WTC11 (cell line): ENCODE data around the gene GLT8D2. TPM values are rescaled to one million over a fixed set of nuclear protein-coding genes. Genes with fewer than 3 reads are reported as not detected.
A peak's percentile ranks its signal among the peaks of the same experiment; 100 is the strongest.

ENCODE experiments used
- ATAC-seq: fragments of 200-7000 bp; cut with Tn5 transposase; 2 replicates; pipeline ENCODE4 v1.10.0; 2021; ENCODE audit warnings: mild to moderate bottlenecking, moderate library complexity
- CTCF ChIA-PET: fragments of 300-600 bp; sonication (Branson Sonifier 250); formaldehyde crosslinking; loops from one replicate; lab custom pipeline; 2021; ENCODE audit warnings: antibody characterized with exemption; lab: Charles Lee
- POLR2A ChIA-PET: fragments of 350-600 bp; sonication (Branson Sonifier 250); formaldehyde crosslinking; loops from one replicate; lab custom pipeline; 2021; ENCODE audit warnings: antibody characterized with exemption; lab: Charles Lee
- DNase-seq: peaks from one replicate; pipeline ENCODE4 v3.0.0; 2021; ENCODE audit warnings: low spot score
- H3K27ac Mint-ChIP-seq: 2 replicates; pipeline ENCODE4 v1.8.0; 2021; ENCODE audit warnings: mixed read lengths
- H3K27me3 Mint-ChIP-seq: 2 replicates; pipeline ENCODE4 v1.8.0; 2021; ENCODE audit warnings: low read depth, mild to moderate bottlenecking, moderate library complexity, mixed read lengths
- H3K36me3 Mint-ChIP-seq: 2 replicates; pipeline ENCODE4 v1.8.0; 2021; ENCODE audit warnings: mixed read lengths
- H3K4me1 Mint-ChIP-seq: 2 replicates; pipeline ENCODE4 v1.8.0; 2022; ENCODE audit warnings: mixed read lengths
- H3K4me3 Mint-ChIP-seq: 2 replicates; pipeline ENCODE4 v1.8.0; 2021; ENCODE audit warnings: mild to moderate bottlenecking, moderate library complexity, mixed read lengths
- H3K9me3 Mint-ChIP-seq: 2 replicates; pipeline ENCODE4 v1.8.0; 2021; ENCODE audit warnings: mixed read lengths
- CBFB ChIP-seq: sonication (generic); formaldehyde crosslinking; IDR thresholded peaks from 2 replicates; pipeline ENCODE4 v1.8.1; 2022; ENCODE audit warnings: mild to moderate bottlenecking, low read depth, missing genetic modification reagents
- CREM ChIP-seq: sonication (generic); formaldehyde crosslinking; IDR thresholded peaks from 2 replicates; pipeline ENCODE4 v1.8.1; 2022; ENCODE audit warnings: mild to moderate bottlenecking, missing genetic modification reagents, moderate library complexity
- ELF4 ChIP-seq: sonication (generic); formaldehyde crosslinking; IDR thresholded peaks from 2 replicates; pipeline ENCODE4 v1.8.1; 2022; ENCODE audit warnings: low read depth, mild to moderate bottlenecking, moderate library complexity, missing genetic modification reagents
- ESRRA ChIP-seq: sonication (generic); formaldehyde crosslinking; IDR thresholded peaks from 2 replicates; pipeline ENCODE4 v1.8.1; 2022; ENCODE audit warnings: mild to moderate bottlenecking, missing genetic modification reagents, borderline replicate concordance
- GRHL2 ChIP-seq: fragments of 250-450 bp; sonication (Bioruptor Pico); IDR thresholded peaks from 2 replicates; pipeline ENCODE4 v1.8.0; 2022; ENCODE audit warnings: mild to moderate bottlenecking, moderate library complexity; ENCODE audit not compliant: insufficient replicate concordance, severe bottlenecking
- SMAD3 ChIP-seq: sonication (generic); formaldehyde crosslinking; IDR thresholded peaks from 2 replicates; pipeline ENCODE4 v1.8.0; 2022; ENCODE audit warnings: missing genetic modification reagents, mild to moderate bottlenecking, borderline replicate concordance
- SMAD4 ChIP-seq: sonication (generic); formaldehyde crosslinking; IDR thresholded peaks from 2 replicates; pipeline ENCODE4 v1.8.0; 2022; ENCODE audit warnings: mild to moderate bottlenecking, missing genetic modification reagents
- TCF7 ChIP-seq: sonication (generic); formaldehyde crosslinking; IDR thresholded peaks from 2 replicates; pipeline ENCODE4 v1.8.0; 2022; ENCODE audit warnings: mild to moderate bottlenecking, low read depth, missing genetic modification reagents, moderate library complexity
- ZNF219 ChIP-seq: sonication (generic); formaldehyde crosslinking; IDR thresholded peaks from 2 replicates; pipeline ENCODE4 v1.8.0; 2023; ENCODE audit warnings: missing genetic modification reagents, mild to moderate bottlenecking, borderline replicate concordance
- ZNF317 ChIP-seq: sonication (generic); formaldehyde crosslinking; IDR thresholded peaks from 2 replicates; pipeline ENCODE4 v1.8.1; 2023; ENCODE audit warnings: low read depth, mild to moderate bottlenecking, moderate library complexity, missing genetic modification reagents, borderline replicate concordance
- total RNA-seq: library from RNA; stranded (reverse); gene quantifications from 3 replicates; pipeline ENCODE4 v1.2.3, GENCODE V29; 2021
- TF ChIP-seq, protein P1 (sequence below): sonication (generic); formaldehyde crosslinking; IDR thresholded peaks from 2 replicates; pipeline ENCODE4 v1.8.1; 2023; ENCODE audit warnings: mild to moderate bottlenecking, missing genetic modification reagents
- TF ChIP-seq, protein P2 (sequence below): sonication (generic); formaldehyde crosslinking; IDR thresholded peaks from 2 replicates; pipeline ENCODE4 v1.8.0; 2023; ENCODE audit warnings: missing genetic modification reagents, mild to moderate bottlenecking, borderline replicate concordance
- TF ChIP-seq, protein P3 (sequence below): fragments of 250-450 bp; sonication (Bioruptor Pico); IDR thresholded peaks from 2 replicates; pipeline ENCODE4 v2.1.2; 2022; ENCODE audit warnings: mild to moderate bottlenecking, moderate library complexity

Gene GLT8D2
- total RNA-seq, 1 experiment from 2014 or later, result 4.5 TPM

DNA sequence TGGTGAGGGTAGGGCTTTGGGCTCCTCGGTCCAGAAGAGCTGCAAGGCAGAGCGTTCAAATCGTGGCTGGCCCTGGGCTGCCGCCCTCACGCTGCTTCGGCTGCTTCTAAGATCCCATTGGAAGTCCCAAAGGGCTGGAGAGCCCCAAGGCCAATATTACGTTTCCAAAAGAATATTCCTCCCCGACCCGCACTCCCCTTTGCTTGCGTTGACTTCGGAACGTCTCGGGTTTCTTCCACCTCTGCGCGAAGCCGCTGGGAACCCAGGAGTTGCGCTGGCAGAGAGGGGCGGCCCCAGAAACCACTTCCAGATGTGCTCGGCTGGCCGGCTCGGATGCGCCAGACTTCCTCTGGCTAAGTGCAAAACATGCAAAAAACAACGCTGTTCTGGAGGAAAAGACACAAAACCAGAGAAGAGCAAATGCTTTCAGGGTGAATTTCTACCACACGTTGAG lies at the start of gene GLT8D2 (continued):
- TF ChIP-seq, protein P1, sequence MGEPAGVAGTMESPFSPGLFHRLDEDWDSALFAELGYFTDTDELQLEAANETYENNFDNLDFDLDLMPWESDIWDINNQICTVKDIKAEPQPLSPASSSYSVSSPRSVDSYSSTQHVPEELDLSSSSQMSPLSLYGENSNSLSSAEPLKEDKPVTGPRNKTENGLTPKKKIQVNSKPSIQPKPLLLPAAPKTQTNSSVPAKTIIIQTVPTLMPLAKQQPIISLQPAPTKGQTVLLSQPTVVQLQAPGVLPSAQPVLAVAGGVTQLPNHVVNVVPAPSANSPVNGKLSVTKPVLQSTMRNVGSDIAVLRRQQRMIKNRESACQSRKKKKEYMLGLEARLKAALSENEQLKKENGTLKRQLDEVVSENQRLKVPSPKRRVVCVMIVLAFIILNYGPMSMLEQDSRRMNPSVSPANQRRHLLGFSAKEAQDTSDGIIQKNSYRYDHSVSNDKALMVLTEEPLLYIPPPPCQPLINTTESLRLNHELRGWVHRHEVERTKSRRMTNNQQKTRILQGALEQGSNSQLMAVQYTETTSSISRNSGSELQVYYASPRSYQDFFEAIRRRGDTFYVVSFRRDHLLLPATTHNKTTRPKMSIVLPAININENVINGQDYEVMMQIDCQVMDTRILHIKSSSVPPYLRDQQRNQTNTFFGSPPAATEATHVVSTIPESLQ (CRISPR knock-in tag), result no peak
- TF ChIP-seq SMAD3 (CRISPR knock-in tag) (no peak), CREM (CRISPR knock-in tag) (no peak), ESRRA (no peak), TCF7 (no peak), ELF4 (CRISPR knock-in tag) (no peak)
- TF ChIP-seq, protein P2, sequence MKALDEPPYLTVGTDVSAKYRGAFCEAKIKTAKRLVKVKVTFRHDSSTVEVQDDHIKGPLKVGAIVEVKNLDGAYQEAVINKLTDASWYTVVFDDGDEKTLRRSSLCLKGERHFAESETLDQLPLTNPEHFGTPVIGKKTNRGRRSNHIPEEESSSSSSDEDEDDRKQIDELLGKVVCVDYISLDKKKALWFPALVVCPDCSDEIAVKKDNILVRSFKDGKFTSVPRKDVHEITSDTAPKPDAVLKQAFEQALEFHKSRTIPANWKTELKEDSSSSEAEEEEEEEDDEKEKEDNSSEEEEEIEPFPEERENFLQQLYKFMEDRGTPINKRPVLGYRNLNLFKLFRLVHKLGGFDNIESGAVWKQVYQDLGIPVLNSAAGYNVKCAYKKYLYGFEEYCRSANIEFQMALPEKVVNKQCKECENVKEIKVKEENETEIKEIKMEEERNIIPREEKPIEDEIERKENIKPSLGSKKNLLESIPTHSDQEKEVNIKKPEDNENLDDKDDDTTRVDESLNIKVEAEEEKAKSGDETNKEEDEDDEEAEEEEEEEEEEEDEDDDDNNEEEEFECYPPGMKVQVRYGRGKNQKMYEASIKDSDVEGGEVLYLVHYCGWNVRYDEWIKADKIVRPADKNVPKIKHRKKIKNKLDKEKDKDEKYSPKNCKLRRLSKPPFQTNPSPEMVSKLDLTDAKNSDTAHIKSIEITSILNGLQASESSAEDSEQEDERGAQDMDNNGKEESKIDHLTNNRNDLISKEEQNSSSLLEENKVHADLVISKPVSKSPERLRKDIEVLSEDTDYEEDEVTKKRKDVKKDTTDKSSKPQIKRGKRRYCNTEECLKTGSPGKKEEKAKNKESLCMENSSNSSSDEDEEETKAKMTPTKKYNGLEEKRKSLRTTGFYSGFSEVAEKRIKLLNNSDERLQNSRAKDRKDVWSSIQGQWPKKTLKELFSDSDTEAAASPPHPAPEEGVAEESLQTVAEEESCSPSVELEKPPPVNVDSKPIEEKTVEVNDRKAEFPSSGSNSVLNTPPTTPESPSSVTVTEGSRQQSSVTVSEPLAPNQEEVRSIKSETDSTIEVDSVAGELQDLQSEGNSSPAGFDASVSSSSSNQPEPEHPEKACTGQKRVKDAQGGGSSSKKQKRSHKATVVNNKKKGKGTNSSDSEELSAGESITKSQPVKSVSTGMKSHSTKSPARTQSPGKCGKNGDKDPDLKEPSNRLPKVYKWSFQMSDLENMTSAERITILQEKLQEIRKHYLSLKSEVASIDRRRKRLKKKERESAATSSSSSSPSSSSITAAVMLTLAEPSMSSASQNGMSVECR, result 0 out of 2 replicates have a peak, but pooled peaks have one; percentile 43

DNA sequence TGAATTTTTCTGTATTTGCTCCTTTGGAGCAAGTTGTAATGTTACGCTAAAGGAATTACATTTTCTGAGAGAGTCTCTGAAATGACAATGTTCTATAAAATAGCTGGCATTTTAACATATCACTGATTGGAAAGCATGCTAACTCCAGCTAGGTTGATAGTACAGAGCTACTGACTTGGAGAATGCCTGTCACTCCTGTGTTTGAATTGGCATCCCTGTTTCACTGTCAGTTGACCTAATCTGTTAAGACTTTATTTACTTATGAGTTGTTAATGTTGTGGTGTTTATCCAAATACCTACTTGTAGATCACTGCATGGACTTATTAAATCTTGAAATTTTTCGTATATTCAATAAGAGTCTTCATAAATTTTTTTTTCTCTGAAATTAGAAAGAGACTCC lies 48.0 kb upstream of the GLT8D2 start:
- POLR2A ChIA-PET, result no interaction called here

DNA sequence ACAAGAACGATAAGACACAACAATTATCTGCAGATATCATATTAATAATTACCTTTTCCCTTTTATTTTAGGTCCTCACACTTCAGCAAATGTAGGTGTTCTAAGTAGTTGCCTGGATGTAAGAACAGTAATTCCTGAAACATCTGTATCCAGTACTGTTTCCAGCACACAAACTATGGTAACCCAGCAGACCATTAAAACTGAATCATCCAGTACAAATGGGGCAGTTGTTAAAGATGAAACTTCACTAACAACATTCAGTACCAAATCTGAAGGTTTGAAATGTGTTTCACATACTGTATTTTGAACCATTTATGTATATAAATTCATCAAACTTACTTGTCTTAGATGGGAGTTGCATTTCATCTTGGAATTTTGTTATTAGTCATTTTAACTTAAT lies 45.3 kb upstream of the GLT8D2 start:
- H3K27me3 Mint-ChIP-seq, result no peaks in the 10 kb centered on the region
- ChIA-PET CTCF (no interaction called here), POLR2A (no interaction called here)
- H3K27ac Mint-ChIP-seq, result no peak overlapping the region
- H3K4me3 Mint-ChIP-seq, result no peak overlapping the region
- peaks cover 7% of the 10 kb centered on the region for H3K36me3 Mint-ChIP-seq
- H3K9me3 Mint-ChIP-seq, result no peaks in the 10 kb centered on the region; the same call in 1 of the 2 replicates
- ATAC-seq (no peak), DNase-seq (no peak)
- H3K4me1 Mint-ChIP-seq, result peaks cover 10% of the 10 kb centered on the region
- TF ChIP-seq CBFB (CRISPR knock-in tag), result no peak

More for the DNA sequence above, 48.0 kb upstream of the GLT8D2 start:
- no peak for DNase-seq
- CTCF ChIA-PET, result interaction anchor here (4.0 kb wide), 1 partner anchor 11 kb away, joined by 17 read pairs; no protein-coding TSS in a partner anchor
- H3K9me3 Mint-ChIP-seq, result no peaks in the 10 kb centered on the region; the same call in 1 of the 2 replicates
- H3K27ac Mint-ChIP-seq, result no peak overlapping the region
- no peaks in the 10 kb centered on the region for H3K27me3 Mint-ChIP-seq
- TF ChIP-seq ZNF317 (CRISPR knock-in tag), result no peak
- no peaks in the 10 kb centered on the region for H3K4me1 Mint-ChIP-seq
- peaks cover 7% of the 10 kb centered on the region for H3K36me3 Mint-ChIP-seq
- H3K4me3 Mint-ChIP-seq, result no peak overlapping the region
- no peak for ATAC-seq

DNA sequence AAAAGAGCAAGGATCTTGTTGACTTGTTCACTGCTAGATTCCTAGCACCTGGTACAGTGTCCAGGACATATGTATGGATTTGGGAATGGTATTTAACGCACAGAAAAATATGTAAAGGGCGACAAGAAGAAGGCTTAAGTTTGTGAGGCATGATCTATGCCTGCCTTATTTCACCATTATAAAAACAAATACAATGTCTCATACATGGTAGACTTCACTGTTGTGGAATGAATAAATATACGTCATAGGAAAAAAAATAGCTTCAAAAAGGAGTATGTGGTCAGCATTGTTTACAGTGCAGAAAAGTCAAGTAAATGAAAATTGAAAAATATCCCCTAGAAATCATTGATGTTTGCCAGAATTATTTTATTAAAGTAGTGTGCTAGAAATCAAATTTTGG lies 44.3 kb upstream of the GLT8D2 start:
- Mint-ChIP-seq H3K4me3 (no peak overlapping the region), H3K27ac (no peak overlapping the region), H3K36me3 (peaks cover 7% of the 10 kb centered on the region), H3K4me1 (peaks cover 10% of the 10 kb centered on the region), H3K27me3 (no peaks in the 10 kb centered on the region), H3K9me3 (no peaks in the 10 kb centered on the region; the same call in 1 of the 2 replicates)
- CTCF ChIA-PET, result no interaction called here
- POLR2A ChIA-PET, result no interaction called here
- ATAC-seq, result no peak
- DNase-seq, result no peak
- TF ChIP-seq ZNF219, result no peak
- no peak for TF ChIP-seq GRHL2 (CRISPR knock-in tag)
- TF ChIP-seq, protein P2, result no peak
- TF ChIP-seq, protein P3, sequence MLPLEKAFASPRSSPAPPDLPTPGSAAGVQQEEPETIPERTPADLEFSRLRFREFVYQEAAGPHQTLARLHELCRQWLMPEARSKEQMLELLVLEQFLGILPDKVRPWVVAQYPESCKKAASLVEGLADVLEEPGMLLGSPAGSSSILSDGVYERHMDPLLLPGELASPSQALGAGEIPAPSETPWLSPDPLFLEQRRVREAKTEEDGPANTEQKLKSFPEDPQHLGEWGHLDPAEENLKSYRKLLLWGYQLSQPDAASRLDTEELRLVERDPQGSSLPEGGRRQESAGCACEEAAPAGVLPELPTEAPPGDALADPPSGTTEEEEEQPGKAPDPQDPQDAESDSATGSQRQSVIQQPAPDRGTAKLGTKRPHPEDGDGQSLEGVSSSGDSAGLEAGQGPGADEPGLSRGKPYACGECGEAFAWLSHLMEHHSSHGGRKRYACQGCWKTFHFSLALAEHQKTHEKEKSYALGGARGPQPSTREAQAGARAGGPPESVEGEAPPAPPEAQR (CRISPR knock-in tag), result no peak
- TF ChIP-seq SMAD4, result no peak
